ENCODE measurements around the gene GLDN. TPM values are rescaled to one million over a fixed set of nuclear protein-coding genes. Genes with fewer than 3 reads are reported as not detected.

GLDN gene
- polyA plus RNA-seq, 1 of the 3 experiments (the other 2 are of a cell fraction): not detected

DNA sequence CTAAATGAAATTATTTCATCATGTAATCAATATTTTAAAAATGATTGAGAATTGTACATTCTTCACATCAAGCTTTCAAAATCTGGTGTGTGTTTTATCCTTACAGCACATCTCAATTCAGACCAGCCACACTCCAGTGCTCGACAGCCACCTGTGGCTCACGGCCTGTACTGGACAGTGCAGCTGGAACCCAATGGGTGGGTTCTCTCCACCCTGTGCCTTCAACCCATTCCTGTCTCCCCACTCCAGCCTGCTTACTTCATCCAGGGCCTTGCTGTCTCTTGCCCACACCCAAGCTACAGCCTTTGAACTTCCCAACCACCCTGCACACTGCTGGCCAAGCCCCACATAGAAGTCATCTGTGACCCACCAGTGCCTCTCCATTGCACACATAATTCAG is 20.6 kb upstream of the GLDN start:
- no peaks in the 10 kb centered on the region for H3K36me3 ChIP-seq (replicated peaks in 1 of 2; ENCODE audit: control insufficient read depth in 1 of 2, insufficient read depth in 2 of 2, low read length in 1 of 2)
- 20% methylated on average over 2 of the region's 2 CpGs for WGBS (ENCODE audit: low lambda C conversion rate)
- H3K79me2 ChIP-seq (ENCODE audit: insufficient read depth): no peaks in the 10 kb centered on the region
- no peaks in the 10 kb centered on the region for H3K4me1 ChIP-seq (ENCODE audit: control insufficient read depth in 1 of 2, insufficient read depth in 2 of 2, low read depth in 1 of 2, low read length in 1 of 2)
- H3K27ac ChIP-seq (ENCODE audit: low read depth in 2 of 2, low read length in 1 of 2): no peak overlapping the region
- H3K9me3 ChIP-seq: no peaks in the 10 kb centered on the region
- CTCF ChIA-PET: no interaction called here
- H3K27me3 ChIP-seq (ENCODE audit: insufficient read depth): no peaks in the 10 kb centered on the region
- TF ChIP-seq FOXJ3 (CRISPR knock-in tag; IDR thresholded peaks at IDR 0.05) (no peak), SIN3A (IDR thresholded peaks at IDR 0.05; ENCODE audit: borderline replicate concordance, low read depth, low read length) (no peak), EP300 (IDR thresholded peaks at IDR 0.05; ENCODE audit: borderline replicate concordance in 1 of 2, low read depth in 1 of 2, low read length in 1 of 2) (no peak), NRF1 (IDR thresholded peaks at IDR 0.05; ENCODE audit: low read depth, low read length) (no peak), CHD2 (IDR thresholded peaks at IDR 0.05; ENCODE audit: low read length, partially characterized antibody) (no peak), EZH2phosphoT487 (IDR thresholded peaks at IDR 0.05; ENCODE audit: borderline replicate concordance, low read depth) (no peak), TCF12 (IDR thresholded peaks at IDR 0.05) (no peak), GABPA (IDR thresholded peaks at IDR 0.05; ENCODE audit: low read depth) (no peak), FOXM1 (IDR thresholded peaks at IDR 0.05; ENCODE audit: low read depth) (no peak), GATA2 (CRISPR knock-in tag; IDR thresholded peaks at IDR 0.05) (no peak), FOSL2 (IDR thresholded peaks at IDR 0.05; ENCODE audit: borderline replicate concordance, low read depth) (no peak)
- TF ChIP-seq, protein P1, sequence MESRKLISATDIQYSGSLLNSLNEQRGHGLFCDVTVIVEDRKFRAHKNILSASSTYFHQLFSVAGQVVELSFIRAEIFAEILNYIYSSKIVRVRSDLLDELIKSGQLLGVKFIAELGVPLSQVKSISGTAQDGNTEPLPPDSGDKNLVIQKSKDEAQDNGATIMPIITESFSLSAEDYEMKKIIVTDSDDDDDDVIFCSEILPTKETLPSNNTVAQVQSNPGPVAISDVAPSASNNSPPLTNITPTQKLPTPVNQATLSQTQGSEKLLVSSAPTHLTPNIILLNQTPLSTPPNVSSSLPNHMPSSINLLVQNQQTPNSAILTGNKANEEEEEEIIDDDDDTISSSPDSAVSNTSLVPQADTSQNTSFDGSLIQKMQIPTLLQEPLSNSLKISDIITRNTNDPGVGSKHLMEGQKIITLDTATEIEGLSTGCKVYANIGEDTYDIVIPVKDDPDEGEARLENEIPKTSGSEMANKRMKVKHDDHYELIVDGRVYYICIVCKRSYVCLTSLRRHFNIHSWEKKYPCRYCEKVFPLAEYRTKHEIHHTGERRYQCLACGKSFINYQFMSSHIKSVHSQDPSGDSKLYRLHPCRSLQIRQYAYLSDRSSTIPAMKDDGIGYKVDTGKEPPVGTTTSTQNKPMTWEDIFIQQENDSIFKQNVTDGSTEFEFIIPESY (IDR thresholded peaks at IDR 0.05; ENCODE audit: borderline replicate concordance, low read depth): no peak
- TF ChIP-seq, protein P2, sequence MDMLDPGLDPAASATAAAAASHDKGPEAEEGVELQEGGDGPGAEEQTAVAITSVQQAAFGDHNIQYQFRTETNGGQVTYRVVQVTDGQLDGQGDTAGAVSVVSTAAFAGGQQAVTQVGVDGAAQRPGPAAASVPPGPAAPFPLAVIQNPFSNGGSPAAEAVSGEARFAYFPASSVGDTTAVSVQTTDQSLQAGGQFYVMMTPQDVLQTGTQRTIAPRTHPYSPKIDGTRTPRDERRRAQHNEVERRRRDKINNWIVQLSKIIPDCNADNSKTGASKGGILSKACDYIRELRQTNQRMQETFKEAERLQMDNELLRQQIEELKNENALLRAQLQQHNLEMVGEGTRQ (IDR thresholded peaks at IDR 0.05; ENCODE audit: borderline replicate concordance, low read depth, low read length): no peak
- DNase-seq: no peak
- H3K9ac ChIP-seq: no peak overlapping the region
- no peak overlapping the region for H3K4me2 ChIP-seq
- no peaks in the 10 kb centered on the region for H3K9me2 ChIP-seq
- H2AFZ ChIP-seq (ENCODE audit: low read depth): no peak overlapping the region
- H3K4me3 ChIP-seq (ENCODE audit: low read depth in 2 of 2, low read length in 1 of 2): no peak overlapping the region
- H4K20me1 ChIP-seq (ENCODE audit: insufficient read depth): no peaks in the 10 kb centered on the region
- H3F3A ChIP-seq (replicated peaks; ENCODE audit: insufficient read depth): no peaks in the 10 kb centered on the region
- POLR2A ChIA-PET: no interaction called here

DNA sequence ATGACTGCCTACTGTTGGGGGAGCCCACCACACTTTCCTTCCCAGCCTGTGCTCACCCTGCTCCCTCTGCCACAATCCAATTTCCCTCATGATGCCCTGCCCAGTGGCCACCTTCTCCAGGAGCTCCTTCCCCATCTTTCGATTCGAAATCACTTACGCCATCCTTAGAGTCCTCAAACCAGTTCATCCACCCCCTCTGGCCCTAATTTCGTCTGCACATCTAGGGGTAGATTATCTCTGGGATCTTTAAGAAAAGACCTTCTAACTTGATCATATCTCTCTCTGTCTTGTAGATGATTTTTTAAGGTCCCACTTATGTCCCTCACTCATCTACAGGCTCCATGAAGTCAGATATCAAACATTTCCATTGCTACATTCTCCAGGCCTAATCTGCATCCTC is 20.1 kb upstream of the GLDN start:
- Histone ChIP-seq H3K4me2 (no peak overlapping the region), H3F3A (replicated peaks; ENCODE audit: insufficient read depth) (no peaks in the 10 kb centered on the region), H2AFZ (ENCODE audit: low read depth) (no peak overlapping the region), H3K36me3 (replicated peaks in 1 of 2; ENCODE audit: control insufficient read depth in 1 of 2, insufficient read depth in 2 of 2, low read length in 1 of 2) (no peaks in the 10 kb centered on the region), H3K4me3 (ENCODE audit: low read depth in 2 of 2, low read length in 1 of 2) (no peak overlapping the region), H3K27ac (ENCODE audit: low read depth in 2 of 2, low read length in 1 of 2) (no peak overlapping the region), H3K9ac (no peak overlapping the region), H3K9me3 (no peaks in the 10 kb centered on the region), H3K27me3 (ENCODE audit: insufficient read depth) (no peaks in the 10 kb centered on the region), H3K4me1 (ENCODE audit: control insufficient read depth in 1 of 2, insufficient read depth in 2 of 2, low read depth in 1 of 2, low read length in 1 of 2) (no peaks in the 10 kb centered on the region), H3K79me2 (ENCODE audit: insufficient read depth) (no peaks in the 10 kb centered on the region), H4K20me1 (ENCODE audit: insufficient read depth) (no peaks in the 10 kb centered on the region), H3K9me2 (no peaks in the 10 kb centered on the region)
- 40% methylated on average over 4 of the region's 4 CpGs for WGBS (ENCODE audit: low lambda C conversion rate)
- POLR2A ChIA-PET: no interaction called here
- DNase-seq: no peak
- CTCF ChIA-PET: no interaction called here
- TF ChIP-seq TEAD4 (IDR thresholded peaks at IDR 0.05; ENCODE audit: borderline replicate concordance, insufficient read depth): no peak
- no peak for TF ChIP-seq EZH2phosphoT487 (IDR thresholded peaks at IDR 0.05; ENCODE audit: borderline replicate concordance, low read depth)
- TF ChIP-seq MXI1 (IDR thresholded peaks at IDR 0.05; ENCODE audit: low read depth, low read length): no peak
- TF ChIP-seq TAF1 (IDR thresholded peaks at IDR 0.05; ENCODE audit: borderline replicate concordance, low read depth, low read length): no peak
- TF ChIP-seq RFX5 (IDR thresholded peaks at IDR 0.05; ENCODE audit: low read length): no peak
- TF ChIP-seq CHD2 (IDR thresholded peaks at IDR 0.05; ENCODE audit: low read length, partially characterized antibody): no peak
- TF ChIP-seq, protein P3, sequence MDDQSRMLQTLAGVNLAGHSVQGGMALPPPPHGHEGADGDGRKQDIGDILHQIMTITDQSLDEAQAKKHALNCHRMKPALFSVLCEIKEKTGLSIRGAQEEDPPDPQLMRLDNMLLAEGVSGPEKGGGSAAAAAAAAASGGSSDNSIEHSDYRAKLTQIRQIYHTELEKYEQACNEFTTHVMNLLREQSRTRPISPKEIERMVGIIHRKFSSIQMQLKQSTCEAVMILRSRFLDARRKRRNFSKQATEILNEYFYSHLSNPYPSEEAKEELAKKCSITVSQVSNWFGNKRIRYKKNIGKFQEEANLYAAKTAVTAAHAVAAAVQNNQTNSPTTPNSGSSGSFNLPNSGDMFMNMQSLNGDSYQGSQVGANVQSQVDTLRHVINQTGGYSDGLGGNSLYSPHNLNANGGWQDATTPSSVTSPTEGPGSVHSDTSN (IDR thresholded peaks at IDR 0.05): no peak
- TF ChIP-seq, protein P4, sequence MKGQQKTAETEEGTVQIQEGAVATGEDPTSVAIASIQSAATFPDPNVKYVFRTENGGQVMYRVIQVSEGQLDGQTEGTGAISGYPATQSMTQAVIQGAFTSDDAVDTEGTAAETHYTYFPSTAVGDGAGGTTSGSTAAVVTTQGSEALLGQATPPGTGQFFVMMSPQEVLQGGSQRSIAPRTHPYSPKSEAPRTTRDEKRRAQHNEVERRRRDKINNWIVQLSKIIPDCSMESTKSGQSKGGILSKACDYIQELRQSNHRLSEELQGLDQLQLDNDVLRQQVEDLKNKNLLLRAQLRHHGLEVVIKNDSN (IDR thresholded peaks at IDR 0.05; ENCODE audit: borderline replicate concordance, low read depth): no peak
- TF ChIP-seq YY1 (IDR thresholded peaks at IDR 0.05; ENCODE audit: low read depth): no peak
- TF ChIP-seq NFIC (IDR thresholded peaks at IDR 0.05; ENCODE audit: borderline replicate concordance): no peak
- no peak for TF ChIP-seq POLR2AphosphoS5 (IDR thresholded peaks at IDR 0.05; ENCODE audit: low read depth, low read length)
- TF ChIP-seq, protein P1 (IDR thresholded peaks at IDR 0.05; ENCODE audit: borderline replicate concordance, low read depth): no peak

All from SK-N-SH (cell line).